Peyer's patch (tissue), 4 donors: ENCODE measurements around the gene GJA3.

ENCODE experiments used
- POLR2A ChIP-seq, 2 donors: fragments of 450-650 bp; IDR thresholded peaks; one replicate each; pipeline ENCODE4 v1.5.1; 2017; ENCODE audit warnings: antibody characterized with exemption in 2 of 2, mild to moderate bottlenecking in 2 of 2, moderate library complexity in 2 of 2
- TF ChIP-seq, protein P1 (sequence below), 6 experiments: fragments of 450-650 bp in 4 of 6; fragments of 200-600 bp in 2 of 6; sonication (generic) in 1 of 6; IDR thresholded peaks; one replicate each; pipeline ENCODE4 v1.5.1; 2017 to 2019; ENCODE audit warnings: antibody characterized with exemption in 6 of 6, mild to moderate bottlenecking in 3 of 6, moderate library complexity in 1 of 6

DNA sequence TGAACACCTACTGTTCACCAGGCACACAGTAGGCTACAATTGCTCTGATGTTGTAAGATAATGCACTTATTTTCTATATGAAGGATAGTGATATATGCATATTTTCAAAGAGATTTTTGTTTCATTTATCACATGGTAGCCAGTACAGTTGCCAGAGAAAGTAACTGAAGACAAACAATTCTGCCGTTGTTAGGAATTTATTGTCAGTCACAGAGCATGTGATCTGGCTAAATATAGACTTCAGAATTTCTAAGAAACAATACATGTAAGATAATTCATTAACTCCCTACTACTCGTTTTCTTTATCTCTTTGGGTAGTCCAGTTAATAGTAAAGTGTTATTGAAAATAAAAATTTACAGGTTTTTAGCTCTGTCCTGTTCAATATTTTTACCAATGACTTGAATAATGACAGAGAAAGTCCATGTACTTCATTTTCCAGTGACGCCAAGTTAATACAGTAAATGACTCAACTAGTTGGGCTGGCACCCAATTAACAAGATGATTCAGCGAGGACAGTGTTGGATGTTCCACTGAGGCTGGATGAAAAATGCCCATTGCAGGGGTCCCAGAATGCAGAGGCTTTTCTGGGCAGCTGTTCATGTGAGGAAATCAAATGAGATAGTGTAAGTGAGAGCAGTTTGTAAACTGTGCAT lies 35.6 kb downstream of the GJA3 start:
- TF ChIP-seq, protein P1, sequence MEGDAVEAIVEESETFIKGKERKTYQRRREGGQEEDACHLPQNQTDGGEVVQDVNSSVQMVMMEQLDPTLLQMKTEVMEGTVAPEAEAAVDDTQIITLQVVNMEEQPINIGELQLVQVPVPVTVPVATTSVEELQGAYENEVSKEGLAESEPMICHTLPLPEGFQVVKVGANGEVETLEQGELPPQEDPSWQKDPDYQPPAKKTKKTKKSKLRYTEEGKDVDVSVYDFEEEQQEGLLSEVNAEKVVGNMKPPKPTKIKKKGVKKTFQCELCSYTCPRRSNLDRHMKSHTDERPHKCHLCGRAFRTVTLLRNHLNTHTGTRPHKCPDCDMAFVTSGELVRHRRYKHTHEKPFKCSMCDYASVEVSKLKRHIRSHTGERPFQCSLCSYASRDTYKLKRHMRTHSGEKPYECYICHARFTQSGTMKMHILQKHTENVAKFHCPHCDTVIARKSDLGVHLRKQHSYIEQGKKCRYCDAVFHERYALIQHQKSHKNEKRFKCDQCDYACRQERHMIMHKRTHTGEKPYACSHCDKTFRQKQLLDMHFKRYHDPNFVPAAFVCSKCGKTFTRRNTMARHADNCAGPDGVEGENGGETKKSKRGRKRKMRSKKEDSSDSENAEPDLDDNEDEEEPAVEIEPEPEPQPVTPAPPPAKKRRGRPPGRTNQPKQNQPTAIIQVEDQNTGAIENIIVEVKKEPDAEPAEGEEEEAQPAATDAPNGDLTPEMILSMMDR (IDR thresholded peaks at IDR 0.05) = no peak
- no peak for TF ChIP-seq POLR2A (IDR thresholded peaks at IDR 0.05)
